CD1c-positive myeloid dendritic cell (primary cell): Measurements from ENCODE around the gene HAUS6.
"Not testable (repeated sequence)": the region's sequence is repeated elsewhere in the genome, so short reads cannot be mapped to it uniquely, and the experiment has no call there.

Experiments
- DNase-seq: peaks from one replicate; pipeline ENCODE4 v3.0.0-alpha.2; 2016; ENCODE audit errors: extremely low spot score

HAUS6 gene

GRCh38 chr9:19033015-19033414, 69.7 kb downstream of the HAUS6 start, which contains the start of gene SAXO1:
Gene SAXO1 (minus strand): TSS chr9:19033209. CDS start chr9:19032908, 301 bp downstream.
- DNase-seq: no peak

GRCh38 chr9:19032406-19032805, 70.3 kb downstream of the HAUS6 start:
- no peak for DNase-seq

- DNase-seq: no peak
Observed at GRCh38 chr9:19030899-19031298, 71.8 kb downstream of the HAUS6 start.

- DNase-seq: peak; percentile 52
Observed at GRCh38 chr9:19028835-19029451, 73.8 kb downstream of the HAUS6 start.

GRCh38 chr9:19027825-19028224, 74.9 kb downstream of the HAUS6 start:
- no peak for DNase-seq

- no peak for DNase-seq
Observed at GRCh38 chr9:19026375-19026774, 76.3 kb downstream of the HAUS6 start.

- no peak for DNase-seq
Observed at GRCh38 chr9:19023078-19023477, 79.6 kb downstream of the HAUS6 start.

- no peak for DNase-seq
Observed at GRCh38 chr9:19022206-19022605, 80.5 kb downstream of the HAUS6 start.

GRCh38 chr9:19021649-19022048, 81.1 kb downstream of the HAUS6 start:
- not testable (repeated sequence) for DNase-seq

- no peak for DNase-seq
Observed at GRCh38 chr9:19020886-19021455, 81.7 kb downstream of the HAUS6 start.

- DNase-seq: peak; percentile 17
Observed at GRCh38 chr9:19018201-19018600, 84.5 kb downstream of the HAUS6 start.

- DNase-seq: no peak
Observed at GRCh38 chr9:19009391-19009965, 93.2 kb downstream of the HAUS6 start.
